Measurements from ENCODE around the gene RBM15B. TPM values are rescaled to one million over a fixed set of nuclear protein-coding genes. Genes with fewer than 3 reads are reported as not detected.

Gene RBM15B
- polyA plus RNA-seq, 3 donors = 7.1 to 10.3 (median 9.1) TPM

- Histone ChIP-seq H3K9me3 (replicated peaks in 1 of 2; ENCODE audit: control insufficient read depth in 1 of 2, insufficient read depth in 1 of 2, low read length in 2 of 2) (no peaks in the 10 kb centered on the region), H4K20me1 (ENCODE audit: insufficient read depth, low read length) (peaks cover 40% of the 10 kb centered on the region), H3K79me2 (ENCODE audit: insufficient read depth, low read length) (peaks cover 40% of the 10 kb centered on the region), H3K9ac (ENCODE audit: insufficient read depth, low read length, poor library complexity, severe bottlenecking) (no peak overlapping the region), H2AFZ (ENCODE audit: insufficient read depth, low read depth, low read length, poor library complexity, severe bottlenecking) (no peak overlapping the region), H3K36me3 (replicated peaks in 1 of 2; ENCODE audit: control insufficient read depth in 1 of 2, insufficient read depth in 2 of 2, low read length in 2 of 2) (peaks cover 73 to 83% of the 10 kb centered on the region in 2 donors), H3K27ac (ENCODE audit: low read depth in 1 of 2, low read length in 2 of 2) (no peak overlapping the region), H3K4me3 (replicated peaks in 1 of 3; ENCODE audit: low read depth in 2 of 3, low read length in 3 of 3) (no peak overlapping the region), H3K27me3 (ENCODE audit: control insufficient read depth in 2 of 2, insufficient read depth in 2 of 2, low read length in 2 of 2) (no peaks in the 10 kb centered on the region), H3K4me1 (ENCODE audit: control insufficient read depth in 1 of 2, insufficient read depth in 2 of 2, low read length in 2 of 2) (peaks cover 24 to 34% of the 10 kb centered on the region in 2 donors), H3K4me2 (replicated peaks; ENCODE audit: extremely low read depth, low read length, poor library complexity, severe bottlenecking) (no peak overlapping the region)
- peaks cover 63 to 83% of the 10 kb centered on the region in 2 donors for H3K36me3 Mint-ChIP-seq
- 98% methylated on average over 4 of the region's 5 CpGs for WGBS (ENCODE audit: insufficient coverage)
- H3K9me3 Mint-ChIP-seq = peaks cover 0 to 3% (median 0%) of the 10 kb centered on the region in 7 donors
- peak overlapping the region in 5 of 7 donors; percentile 22 to 74 (median 56) for H3K27ac Mint-ChIP-seq
- peaks cover 0 to 2% (median 0%) of the 10 kb centered on the region in 3 donors for H3K27me3 Mint-ChIP-seq (ENCODE audit: low read depth in 3 of 3)
- H3K4me3 Mint-ChIP-seq = no peak overlapping the region
- no peak for TF ChIP-seq CTCF (IDR thresholded peaks at IDR 0.05)
- H3K4me1 Mint-ChIP-seq = peaks cover 49% of the 10 kb centered on the region
- intact Hi-C loops (cut with micrococcal nuclease) = loop anchor here in 1 of 2 donors (10.0 kb wide), 1 partner anchor 1043 kb away; the partner anchor contains the start of genes CYB561D2, NPRL2 and TMEM115
- no peak for DNase-seq
Observed at GRCh38 chr3:51397392-51397791, 6.3 kb downstream of the RBM15B start.

GRCh38 chr3:51398595-51399310, 7.7 kb downstream of the RBM15B start:
- Mint-ChIP-seq H3K4me3 (no peak overlapping the region), H3K27me3 (ENCODE audit: low read depth in 3 of 3) (peaks cover 0 to 2% (median 0%) of the 10 kb centered on the region in 3 donors), H3K27ac (peak overlapping the region in 5 of 7 donors; percentile 7 to 68 (median 48)), H3K9me3 (no peaks in the 10 kb centered on the region), H3K36me3 (peaks cover 66 to 80% of the 10 kb centered on the region in 2 donors), H3K4me1 (peaks cover 46% of the 10 kb centered on the region)
- no peak overlapping the region for H3K4me2 ChIP-seq (replicated peaks; ENCODE audit: extremely low read depth, low read length, poor library complexity, severe bottlenecking)
- intact Hi-C loops (cut with micrococcal nuclease) = loop anchor here in 1 of 2 donors (10.0 kb wide), 1 partner anchor 1044 kb away; the partner anchor contains the start of genes CYB561D2, NPRL2 and TMEM115
- 94% methylated on average over 6 of the region's 8 CpGs for WGBS (ENCODE audit: insufficient coverage)
- H3K27me3 ChIP-seq (ENCODE audit: control insufficient read depth in 2 of 2, insufficient read depth in 2 of 2, low read length in 2 of 2) = no peaks in the 10 kb centered on the region
- no peak for DNase-seq
- no peaks in the 10 kb centered on the region for H3K9me3 ChIP-seq (replicated peaks in 1 of 2; ENCODE audit: control insufficient read depth in 1 of 2, insufficient read depth in 1 of 2, low read length in 2 of 2)
- H3K4me1 ChIP-seq (ENCODE audit: control insufficient read depth in 1 of 2, insufficient read depth in 2 of 2, low read length in 2 of 2) = peaks cover 26 to 33% of the 10 kb centered on the region in 2 donors
- no peak overlapping the region for H3K9ac ChIP-seq (ENCODE audit: insufficient read depth, low read length, poor library complexity, severe bottlenecking)
- no peak overlapping the region for H2AFZ ChIP-seq (ENCODE audit: insufficient read depth, low read depth, low read length, poor library complexity, severe bottlenecking)
- peaks cover 30% of the 10 kb centered on the region for H4K20me1 ChIP-seq (ENCODE audit: insufficient read depth, low read length)
- TF ChIP-seq CTCF (IDR thresholded peaks at IDR 0.05) = no peak
- H3K27ac ChIP-seq (ENCODE audit: low read depth in 1 of 2, low read length in 2 of 2) = peak overlapping the region in 1 of 2 donors; percentile 30
- H3K36me3 ChIP-seq (replicated peaks in 1 of 2; ENCODE audit: control insufficient read depth in 1 of 2, insufficient read depth in 2 of 2, low read length in 2 of 2) = peaks cover 71 to 84% of the 10 kb centered on the region in 2 donors
- no peak overlapping the region for H3K4me3 ChIP-seq (replicated peaks in 1 of 3; ENCODE audit: low read depth in 2 of 3, low read length in 3 of 3)
- H3K79me2 ChIP-seq (ENCODE audit: insufficient read depth, low read length) = peaks cover 27% of the 10 kb centered on the region
